H1 (cell line): ENCODE measurements around the gene GRM4. TPM values are rescaled to one million over a fixed set of nuclear protein-coding genes. Genes with fewer than 3 reads are reported as not detected.

ENCODE experiments used
- CTCF ChIA-PET: fragments of 300-600 bp; sonication (Branson Sonifier 250); formaldehyde crosslinking; loops from one replicate; lab custom pipeline; 2021; ENCODE audit not compliant: partially characterized antibody; lab: Charles Lee
- POLR2A ChIA-PET: fragments of 300-600 bp; sonication (Branson Sonifier 250); formaldehyde crosslinking; loops from one replicate; lab custom pipeline; 2021; ENCODE audit warnings: inconsistent platforms; ENCODE audit not compliant: partially characterized antibody; lab: Charles Lee
- DNase-seq, 2 experiments: peaks; one replicate each; pipeline versions ENCODE4 v3.0.0 to v3.0.0-alpha.2; 2010 to 2022; ENCODE audit warnings: low spot score in 2 of 2, low read depth in 1 of 2, mixed read lengths in 1 of 2
- FAIRE-seq: peaks from 2 replicates; lab custom pipeline; 2011; peaks lifted over from hg19 to GRCh38; lab: Jason Lieb, UNC
- H2AFZ ChIP-seq: 2 replicates; pipeline ENCODE4 v1.8.1; 2012; ENCODE audit warnings: low read length, inconsistent platforms
- H2AK5ac ChIP-seq: 2 replicates; pipeline ENCODE4 v1.6.1; 2013; ENCODE audit warnings: low read depth, low read length
- H2BK120ac ChIP-seq: replicated peaks from 2 replicates; pipeline ENCODE3; 2013; ENCODE audit warnings: low read depth, low read length, inconsistent platforms
- H2BK12ac ChIP-seq: 2 replicates; pipeline ENCODE4 v1.6.1; 2013; ENCODE audit warnings: low read depth, low read length
- H2BK15ac ChIP-seq: 2 replicates; pipeline ENCODE4 v1.6.1; 2013; ENCODE audit warnings: low read length
- H2BK20ac ChIP-seq: 2 replicates; pipeline ENCODE4 v1.6.1; 2013; ENCODE audit warnings: low read length
- H2BK5ac ChIP-seq: 2 replicates; pipeline ENCODE4 v1.6.1; 2013; ENCODE audit warnings: low read depth, low read length
- H3K14ac ChIP-seq: 2 replicates; pipeline ENCODE4 v1.6.1; 2013; ENCODE audit warnings: inconsistent platforms; ENCODE audit not compliant: insufficient read length
- H3K18ac ChIP-seq: 2 replicates; pipeline ENCODE4 v1.6.1; 2013; ENCODE audit warnings: low read length; ENCODE audit errors: extremely low read depth
- H3K23ac ChIP-seq: 2 replicates; pipeline ENCODE4 v1.6.1; 2013; ENCODE audit warnings: inconsistent platforms; ENCODE audit not compliant: insufficient read length
- H3K23me2 ChIP-seq: 2 replicates; pipeline ENCODE4 v1.6.1; 2013; ENCODE audit warnings: low read depth, low read length
- H3K27ac ChIP-seq: 2 replicates; pipeline ENCODE4 v1.6.1; 2011; ENCODE audit warnings: low read depth, low read length, inconsistent platforms
- H3K27me3 ChIP-seq, 4 experiments: replicated peaks in 1 of 4; 1 replicate in 1 of 4; 2 replicates in 3 of 4; pipeline versions ENCODE4 v1.6.1 to v1.8.1; 2011 to 2013; ENCODE audit warnings: low read length in 3 of 4, mild to moderate bottlenecking in 3 of 4, inconsistent platforms in 2 of 4, mixed read lengths in 2 of 4, moderate library complexity in 1 of 4; ENCODE audit not compliant: control insufficient read depth in 3 of 4, insufficient read depth in 3 of 4; ENCODE audit errors: extremely low read depth in 1 of 4
- H3K36me3 ChIP-seq, 4 experiments: 2 replicates each; pipeline versions ENCODE4 v1.6.1 to v1.8.1; 2011 to 2013; ENCODE audit warnings: mild to moderate bottlenecking in 4 of 4, low read length in 3 of 4, moderate library complexity in 2 of 4, control low read depth in 1 of 4, inconsistent platforms in 1 of 4; ENCODE audit not compliant: insufficient read depth in 4 of 4, control insufficient read depth in 2 of 4
- H3K4ac ChIP-seq: replicated peaks from 2 replicates; pipeline ENCODE3; 2013; ENCODE audit warnings: low read length, low read depth, mixed read lengths, inconsistent platforms; ENCODE audit not compliant: insufficient read length
- H3K4me1 ChIP-seq, 4 experiments: replicated peaks in 1 of 4; 1 replicate in 1 of 4; 2 replicates in 3 of 4; pipeline versions ENCODE4 v1.6.1 to v1.8.1; 2011 to 2013; ENCODE audit warnings: low read length in 3 of 4, inconsistent platforms in 2 of 4, mixed read lengths in 1 of 4; ENCODE audit not compliant: insufficient read depth in 4 of 4, control insufficient read depth in 3 of 4
- H3K4me2 ChIP-seq, 2 experiments: 2 replicates each; pipeline versions ENCODE4 v1.6.1 to v1.8.1; 2011 to 2013; ENCODE audit warnings: low read depth in 2 of 2, low read length in 2 of 2, control low read depth in 1 of 2, inconsistent platforms in 1 of 2, mild to moderate bottlenecking in 1 of 2; ENCODE audit not compliant: insufficient read depth in 1 of 2
- H3K4me3 ChIP-seq, 4 experiments: fragments of 200-600, 300-600 bp in 1 of 4; sonication (generic), shearing (Covaris generic), sonication (Bioruptor Twin) in 1 of 4; 2 replicates each; pipeline versions ENCODE4 v1.5.1 to v1.8.1; 2011 to 2016; ENCODE audit warnings: low read length in 4 of 4, low read depth in 3 of 4, control low read depth in 2 of 4, inconsistent platforms in 2 of 4, mild to moderate bottlenecking in 2 of 4, mixed read lengths in 1 of 4, moderate library complexity in 1 of 4; ENCODE audit not compliant: insufficient read depth in 2 of 4; ENCODE audit errors: extremely low read depth in 1 of 4
- H3K56ac ChIP-seq: replicated peaks from 2 replicates; pipeline ENCODE3; 2013; ENCODE audit warnings: low read depth, mild to moderate bottlenecking, mixed read lengths, low read length, inconsistent platforms; ENCODE audit not compliant: insufficient read length
- H3K79me1 ChIP-seq: 2 replicates; pipeline ENCODE4 v1.6.1; 2013; ENCODE audit warnings: low read depth, low read length, control low read depth
- H3K79me2 ChIP-seq, 2 experiments: 2 replicates each; pipeline versions ENCODE4 v1.6.1 to v1.8.1; 2012 to 2013; ENCODE audit warnings: low read length in 2 of 2, mild to moderate bottlenecking in 2 of 2, inconsistent platforms in 1 of 2; ENCODE audit not compliant: insufficient read depth in 2 of 2, control insufficient read depth in 1 of 2
- H3K9ac ChIP-seq, 4 experiments: replicated peaks in 1 of 4; 1 replicate in 1 of 4; 2 replicates in 3 of 4; pipeline versions ENCODE4 v1.6.1 to v1.8.1; 2011 to 2013; ENCODE audit warnings: low read depth in 3 of 4, low read length in 3 of 4, control low read depth in 2 of 4, mild to moderate bottlenecking in 2 of 4, moderate library complexity in 2 of 4, inconsistent platforms in 1 of 4; ENCODE audit errors: extremely low read depth in 1 of 4
- H3K9me3 ChIP-seq, 2 experiments: 2 replicates each; pipeline versions ENCODE4 v1.6.1 to v1.8.1; 2012 to 2013; ENCODE audit warnings: mild to moderate bottlenecking in 2 of 2, moderate library complexity in 2 of 2, control low read depth in 1 of 2, inconsistent platforms in 1 of 2, low read depth in 1 of 2, low read length in 1 of 2, mixed read lengths in 1 of 2; ENCODE audit not compliant: insufficient read depth in 2 of 2
- H4K20me1 ChIP-seq, 2 experiments: replicated peaks in 1 of 2; 2 replicates each; pipeline versions ENCODE3 to v1.8.1; 2011 to 2013; ENCODE audit warnings: inconsistent platforms in 2 of 2, low read length in 2 of 2, mild to moderate bottlenecking in 1 of 2; ENCODE audit not compliant: insufficient read depth in 2 of 2, control insufficient read depth in 1 of 2
- H4K5ac ChIP-seq: 2 replicates; pipeline ENCODE4 v1.6.1; 2013; ENCODE audit warnings: low read length, low read depth, mixed read lengths, inconsistent platforms; ENCODE audit not compliant: insufficient read length
- H4K8ac ChIP-seq: 2 replicates; pipeline ENCODE4 v1.8.0; 2013; ENCODE audit warnings: mild to moderate bottlenecking, moderate library complexity, low read length, inconsistent platforms; ENCODE audit not compliant: insufficient read depth; ENCODE audit errors: extremely low read depth
- H4K91ac ChIP-seq: replicated peaks from 2 replicates; pipeline ENCODE3; 2013; ENCODE audit warnings: low read length, mixed read lengths, inconsistent platforms; ENCODE audit not compliant: insufficient read length
- POLR2A ChIP-seq, 2 experiments: IDR thresholded peaks; 1 replicate in 1 of 2; 2 replicates in 1 of 2; pipeline ENCODE4 v1.6.1; 2011; ENCODE audit warnings: low read depth in 2 of 2, low read length in 2 of 2, mild to moderate bottlenecking in 2 of 2; ENCODE audit errors: control extremely low read depth in 1 of 2
- POU5F1 ChIP-seq: IDR thresholded peaks from 2 replicates; pipeline ENCODE4 v1.6.1; 2011; ENCODE audit warnings: low read depth, mild to moderate bottlenecking, low read length, moderate library complexity
- TBP ChIP-seq: IDR thresholded peaks from 2 replicates; pipeline ENCODE4 v1.6.1; 2011; ENCODE audit warnings: low read depth, low read length, improper control_type of control experiment
- WGBS, 2 experiments: shearing (Covaris generic) in 1 of 2; methylation state at CpG; one replicate each; pipeline versions ENCODE4 v1.1.6 to v1.1.7; 2013 to 2015; ENCODE audit warnings: low lambda C conversion rate in 2 of 2, mixed read lengths in 2 of 2, inconsistent platforms in 1 of 2, low coverage in 1 of 2, missing lambda C conversion rate in 1 of 2; ENCODE audit not compliant: insufficient replicate concordance in 2 of 2, insufficient coverage in 1 of 2, insufficient read length in 1 of 2; ENCODE audit errors: extremely low coverage in 1 of 2, missing lambda C conversion rate in 1 of 2; 5-methylcytosine and 5-hydroxymethylcytosine counted together
- polyA plus RNA-seq, 7 experiments: library from polyadenylated mRNA; depleted of rRNA in 3 of 7; stranded (reverse) in 5 of 7; unstranded in 2 of 7; fragments of >200 nt in 5 of 7; fragments of 200-250 nt in 2 of 7; gene quantifications; 1 replicate in 5 of 7; 2 replicates in 1 of 7; 4 replicates in 1 of 7; pipeline versions ENCODE4 v1.2.1 to v1.2.3, GENCODE V29; 2011 to 2013; ENCODE audit warnings: missing spikeins in 2 of 7, mixed read lengths in 2 of 7
- total RNA-seq: library from RNA; stranded (reverse); fragmentation: NEBNext Ultra II Directional; extraction: Animal tissue kit (Norgen Biotek cat#: 25700); gene quantifications from 2 replicates; pipeline ENCODE4 v1.2.1, GENCODE V29; 2021
- TF ChIP-seq, protein P1 (sequence below): IDR thresholded peaks from 2 replicates; pipeline ENCODE4 v1.6.1; 2011; ENCODE audit warnings: low read depth, mild to moderate bottlenecking, low read length; ENCODE audit not compliant: insufficient read depth

Gene GRM4
- total and polyA plus RNA-seq, 2 of the 8 experiments (the other 6 are each of a cell fraction or from before 2014, with no cell fraction given), result 19.6 to 21.5 TPM

DNA sequence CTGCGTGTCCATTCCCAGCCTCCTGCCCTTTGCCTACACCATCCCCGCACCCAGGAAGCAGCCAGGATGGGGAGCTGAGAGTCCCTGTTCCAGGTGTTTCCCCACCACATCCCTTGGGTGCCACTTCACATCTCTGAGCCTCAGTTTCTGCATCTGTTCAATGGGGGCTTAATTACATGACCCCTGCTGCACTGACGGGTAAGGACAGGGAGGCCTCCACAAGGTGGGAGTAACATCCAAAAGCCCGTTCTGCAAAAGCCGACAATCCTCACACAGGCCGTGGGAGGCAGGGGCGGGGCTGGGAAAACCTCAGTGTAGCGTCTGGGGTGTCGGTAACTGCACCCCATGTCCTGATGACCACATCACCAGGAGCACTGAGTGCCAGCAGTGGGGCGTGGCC, 41.3 kb downstream of the GRM4 start:
- no peaks in the 10 kb centered on the region for H3K23me2 ChIP-seq
- H3K23ac ChIP-seq, result no peak overlapping the region
- no peak overlapping the region for H2BK5ac ChIP-seq

More for the DNA sequence above, 41.3 kb downstream of the GRM4 start:
- Histone ChIP-seq H2AK5ac (no peak overlapping the region), H4K20me1 (peaks cover 3 to 10% of the 10 kb centered on the region in 2 experiments), H3K4me1 (peaks cover 0 to 2% (median 0%) of the 10 kb centered on the region in 4 experiments; a peak in 2 of 7 replicates), H3K79me2 (no peaks in the 10 kb centered on the region), H3K9me3 (no peaks in the 10 kb centered on the region)
- TF ChIP-seq TBP (no peak), POLR2A (IDR thresholded peaks at IDR 0.05; ENCODE audit: control extremely low read depth in 1 of 2, low read depth in 2 of 2, low read length in 2 of 2) (no peak), POU5F1 (no peak)
- TF ChIP-seq, protein P1, sequence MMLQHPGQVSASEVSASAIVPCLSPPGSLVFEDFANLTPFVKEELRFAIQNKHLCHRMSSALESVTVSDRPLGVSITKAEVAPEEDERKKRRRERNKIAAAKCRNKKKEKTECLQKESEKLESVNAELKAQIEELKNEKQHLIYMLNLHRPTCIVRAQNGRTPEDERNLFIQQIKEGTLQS, result no peak
- TF ChIP-seq, all 59 proteins: peak for 0
- Histone ChIP-seq H2BK15ac (no peak overlapping the region), H4K8ac (no peak overlapping the region), H2BK20ac (no peak overlapping the region), H3K9ac (no peak overlapping the region), H4K91ac (no peak overlapping the region), H3K4ac (no peak overlapping the region), H3K36me3 (no peaks in the 10 kb centered on the region), H2BK12ac (no peak overlapping the region), H3K79me1 (peaks cover 6% of the 10 kb centered on the region), H3K27ac (no peak overlapping the region), H2AFZ (no peak overlapping the region), H3K4me3 (no peak overlapping the region), H3K4me2 (no peak overlapping the region), H3K18ac (no peak overlapping the region), H2BK120ac (no peak overlapping the region), H3K27me3 (no peaks in the 10 kb centered on the region), H4K5ac (no peak overlapping the region), H3K56ac (no peak overlapping the region), H3K14ac (no peak overlapping the region)
- DNase-seq (no peak), FAIRE-seq (no peak)
- 93% methylated on average over 6 of the region's 10 CpGs; no CpG with 5 or more reads in 1 of the 2 experiments for WGBS, 2 experiments
- CTCF ChIA-PET, result interaction anchor here (0.9 to 1.5 kb wide), 2 partner anchors 22 to 42 kb away, joined by 3 to 4 read pairs; no protein-coding TSS in a partner anchor
- POLR2A ChIA-PET, result interaction anchor here (0.9 to 1.1 kb wide), 2 partner anchors 15 to 16 kb away, joined by 3 to 4 read pairs; no protein-coding TSS in a partner anchor
